ENCODE data around the gene TOMM34. TPM values are rescaled to one million over a fixed set of nuclear protein-coding genes. Genes with fewer than 3 reads are reported as not detected.
A peak's percentile ranks its signal among the peaks of the same experiment; 100 is the strongest.

TOMM34 gene
- total and polyA plus RNA-seq, 9 of the 15 experiments (the other 6 are each of a cell fraction or from before 2014, with no cell fraction given), result 18.1 to 69.4 (median 41.7) TPM

DNA sequence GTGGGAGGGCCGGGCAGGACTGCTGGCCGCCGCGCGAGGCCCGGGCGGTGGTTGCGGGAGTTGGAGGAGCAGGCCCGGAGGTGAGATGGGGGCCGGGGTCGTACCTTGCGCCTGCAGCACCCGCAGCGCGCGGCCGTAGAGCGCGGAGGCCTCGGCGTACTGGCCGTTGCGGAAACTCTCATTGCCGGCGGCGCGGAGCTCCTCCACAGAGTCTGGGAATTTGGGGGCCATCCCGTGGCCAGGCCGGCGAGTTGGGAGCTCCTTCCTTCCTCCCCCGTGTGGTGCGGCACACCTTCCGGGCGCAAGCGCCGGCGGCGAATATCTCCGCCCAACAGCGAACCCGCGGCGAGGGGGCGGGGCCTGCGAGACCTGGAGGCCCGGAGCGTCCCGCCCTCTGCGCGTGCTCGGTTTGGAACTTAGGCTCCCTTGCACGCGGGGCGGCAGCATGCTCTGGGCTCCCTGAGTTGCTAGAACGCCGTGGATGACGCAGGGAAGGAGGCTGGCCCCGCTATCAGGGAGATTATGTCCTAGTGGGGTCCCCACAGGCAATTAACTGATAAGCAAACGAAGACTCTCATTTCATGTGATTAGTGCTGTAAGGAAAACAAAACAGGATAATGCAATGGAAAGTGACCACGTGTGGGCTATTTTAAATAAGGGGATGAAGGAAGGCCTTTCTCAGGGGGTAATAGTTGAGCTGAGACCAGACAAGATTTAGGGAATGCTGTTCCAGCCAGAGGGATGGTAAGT lies at the start of gene TOMM34 (continued):
- TF ChIP-seq, protein P1, sequence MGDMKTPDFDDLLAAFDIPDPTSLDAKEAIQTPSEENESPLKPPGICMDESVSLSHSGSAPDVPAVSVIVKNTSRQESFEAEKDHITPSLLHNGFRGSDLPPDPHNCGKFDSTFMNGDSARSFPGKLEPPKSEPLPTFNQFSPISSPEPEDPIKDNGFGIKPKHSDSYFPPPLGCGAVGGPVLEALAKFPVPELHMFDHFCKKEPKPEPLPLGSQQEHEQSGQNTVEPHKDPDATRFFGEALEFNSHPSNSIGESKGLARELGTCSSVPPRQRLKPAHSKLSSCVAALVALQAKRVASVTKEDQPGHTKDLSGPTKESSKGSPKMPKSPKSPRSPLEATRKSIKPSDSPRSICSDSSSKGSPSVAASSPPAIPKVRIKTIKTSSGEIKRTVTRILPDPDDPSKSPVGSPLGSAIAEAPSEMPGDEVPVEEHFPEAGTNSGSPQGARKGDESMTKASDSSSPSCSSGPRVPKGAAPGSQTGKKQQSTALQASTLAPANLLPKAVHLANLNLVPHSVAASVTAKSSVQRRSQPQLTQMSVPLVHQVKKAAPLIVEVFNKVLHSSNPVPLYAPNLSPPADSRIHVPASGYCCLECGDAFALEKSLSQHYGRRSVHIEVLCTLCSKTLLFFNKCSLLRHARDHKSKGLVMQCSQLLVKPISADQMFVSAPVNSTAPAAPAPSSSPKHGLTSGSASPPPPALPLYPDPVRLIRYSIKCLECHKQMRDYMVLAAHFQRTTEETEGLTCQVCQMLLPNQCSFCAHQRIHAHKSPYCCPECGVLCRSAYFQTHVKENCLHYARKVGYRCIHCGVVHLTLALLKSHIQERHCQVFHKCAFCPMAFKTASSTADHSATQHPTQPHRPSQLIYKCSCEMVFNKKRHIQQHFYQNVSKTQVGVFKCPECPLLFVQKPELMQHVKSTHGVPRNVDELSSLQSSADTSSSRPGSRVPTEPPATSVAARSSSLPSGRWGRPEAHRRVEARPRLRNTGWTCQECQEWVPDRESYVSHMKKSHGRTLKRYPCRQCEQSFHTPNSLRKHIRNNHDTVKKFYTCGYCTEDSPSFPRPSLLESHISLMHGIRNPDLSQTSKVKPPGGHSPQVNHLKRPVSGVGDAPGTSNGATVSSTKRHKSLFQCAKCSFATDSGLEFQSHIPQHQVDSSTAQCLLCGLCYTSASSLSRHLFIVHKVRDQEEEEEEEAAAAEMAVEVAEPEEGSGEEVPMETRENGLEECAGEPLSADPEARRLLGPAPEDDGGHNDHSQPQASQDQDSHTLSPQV (IDR thresholded peaks at IDR 0.05), result peak; percentile 85
- TF ChIP-seq, protein P2, sequence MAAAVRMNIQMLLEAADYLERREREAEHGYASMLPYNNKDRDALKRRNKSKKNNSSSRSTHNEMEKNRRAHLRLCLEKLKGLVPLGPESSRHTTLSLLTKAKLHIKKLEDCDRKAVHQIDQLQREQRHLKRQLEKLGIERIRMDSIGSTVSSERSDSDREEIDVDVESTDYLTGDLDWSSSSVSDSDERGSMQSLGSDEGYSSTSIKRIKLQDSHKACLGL (CRISPR knock-in tag; IDR thresholded peaks at IDR 0.05; ENCODE audit: borderline replicate concordance, poor library complexity, severe bottlenecking), result no peak
- TF ChIP-seq ZNF431 (CRISPR knock-in tag; IDR thresholded peaks at IDR 0.05) (0 out of 2 replicates have a peak, but pooled peaks have one; percentile 58), SAP30 (IDR thresholded peaks at IDR 0.05; ENCODE audit: borderline replicate concordance, insufficient read depth, low read depth, low read length, poor library complexity, severe bottlenecking) (peak; percentile 61), ILK (tag; IDR thresholded peaks at IDR 0.05; ENCODE audit: borderline replicate concordance, low read depth) (no peak), FUS (optimal IDR thresholded peaks at IDR 0.05; ENCODE audit: low read depth, low read length) (no peak), TBL1XR1 (IDR thresholded peaks at IDR 0.05; ENCODE audit: low read length in 2 of 2) (no peak; a peak in 1 of 4 replicates), NCOA2 (IDR thresholded peaks at IDR 0.05; ENCODE audit: partially characterized antibody in 2 of 2) (no peak), KLF10 (CRISPR knock-in tag; IDR thresholded peaks at IDR 0.05) (no peak), NFATC3 (IDR thresholded peaks at IDR 0.05) (no peak), RBM39 (optimal IDR thresholded peaks at IDR 0.05; ENCODE audit: low read depth, low read length) (peak; percentile 1)
- TF ChIP-seq, protein P3, sequence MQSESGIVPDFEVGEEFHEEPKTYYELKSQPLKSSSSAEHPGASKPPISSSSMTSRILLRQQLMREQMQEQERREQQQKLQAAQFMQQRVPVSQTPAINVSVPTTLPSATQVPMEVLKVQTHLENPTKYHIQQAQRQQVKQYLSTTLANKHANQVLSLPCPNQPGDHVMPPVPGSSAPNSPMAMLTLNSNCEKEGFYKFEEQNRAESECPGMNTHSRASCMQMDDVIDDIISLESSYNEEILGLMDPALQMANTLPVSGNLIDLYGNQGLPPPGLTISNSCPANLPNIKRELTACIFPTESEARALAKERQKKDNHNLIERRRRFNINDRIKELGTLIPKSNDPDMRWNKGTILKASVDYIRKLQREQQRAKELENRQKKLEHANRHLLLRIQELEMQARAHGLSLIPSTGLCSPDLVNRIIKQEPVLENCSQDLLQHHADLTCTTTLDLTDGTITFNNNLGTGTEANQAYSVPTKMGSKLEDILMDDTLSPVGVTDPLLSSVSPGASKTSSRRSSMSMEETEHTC (IDR thresholded peaks at IDR 0.05), result 0 out of 2 replicates have a peak, but pooled peaks have one; percentile 11
- TF ChIP-seq, protein P4, sequence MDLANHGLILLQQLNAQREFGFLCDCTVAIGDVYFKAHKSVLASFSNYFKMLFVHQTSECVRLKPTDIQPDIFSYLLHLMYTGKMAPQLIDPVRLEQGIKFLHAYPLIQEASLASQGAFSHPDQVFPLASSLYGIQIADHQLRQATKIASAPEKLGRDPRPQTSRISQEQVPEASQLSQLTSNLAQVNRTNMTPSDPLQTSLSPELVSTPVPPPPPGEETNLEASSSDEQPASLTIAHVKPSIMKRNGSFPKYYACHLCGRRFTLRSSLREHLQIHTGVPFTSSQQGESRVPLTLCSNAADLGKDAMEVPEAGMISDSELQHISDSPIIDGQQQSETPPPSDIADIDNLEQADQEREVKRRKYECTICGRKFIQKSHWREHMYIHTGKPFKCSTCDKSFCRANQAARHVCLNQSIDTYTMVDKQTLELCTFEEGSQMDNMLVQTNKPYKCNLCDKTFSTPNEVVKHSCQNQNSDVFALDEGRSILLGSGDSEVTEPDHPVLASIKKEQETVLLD (IDR thresholded peaks at IDR 0.05), result peak; percentile 76; the same call in 1 of the 2 replicates
- TF ChIP-seq, protein P5, sequence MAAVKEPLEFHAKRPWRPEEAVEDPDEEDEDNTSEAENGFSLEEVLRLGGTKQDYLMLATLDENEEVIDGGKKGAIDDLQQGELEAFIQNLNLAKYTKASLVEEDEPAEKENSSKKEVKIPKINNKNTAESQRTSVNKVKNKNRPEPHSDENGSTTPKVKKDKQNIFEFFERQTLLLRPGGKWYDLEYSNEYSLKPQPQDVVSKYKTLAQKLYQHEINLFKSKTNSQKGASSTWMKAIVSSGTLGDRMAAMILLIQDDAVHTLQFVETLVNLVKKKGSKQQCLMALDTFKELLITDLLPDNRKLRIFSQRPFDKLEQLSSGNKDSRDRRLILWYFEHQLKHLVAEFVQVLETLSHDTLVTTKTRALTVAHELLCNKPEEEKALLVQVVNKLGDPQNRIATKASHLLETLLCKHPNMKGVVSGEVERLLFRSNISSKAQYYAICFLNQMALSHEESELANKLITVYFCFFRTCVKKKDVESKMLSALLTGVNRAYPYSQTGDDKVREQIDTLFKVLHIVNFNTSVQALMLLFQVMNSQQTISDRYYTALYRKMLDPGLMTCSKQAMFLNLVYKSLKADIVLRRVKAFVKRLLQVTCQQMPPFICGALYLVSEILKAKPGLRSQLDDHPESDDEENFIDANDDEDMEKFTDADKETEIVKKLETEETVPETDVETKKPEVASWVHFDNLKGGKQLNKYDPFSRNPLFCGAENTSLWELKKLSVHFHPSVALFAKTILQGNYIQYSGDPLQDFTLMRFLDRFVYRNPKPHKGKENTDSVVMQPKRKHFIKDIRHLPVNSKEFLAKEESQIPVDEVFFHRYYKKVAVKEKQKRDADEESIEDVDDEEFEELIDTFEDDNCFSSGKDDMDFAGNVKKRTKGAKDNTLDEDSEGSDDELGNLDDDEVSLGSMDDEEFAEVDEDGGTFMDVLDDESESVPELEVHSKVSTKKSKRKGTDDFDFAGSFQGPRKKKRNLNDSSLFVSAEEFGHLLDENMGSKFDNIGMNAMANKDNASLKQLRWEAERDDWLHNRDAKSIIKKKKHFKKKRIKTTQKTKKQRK (IDR thresholded peaks at IDR 0.05; ENCODE audit: borderline replicate concordance, low read depth, low read length), result no peak
